Fibroblast of gingiva (primary cell): ENCODE data around the gene EID2.
A peak's percentile ranks its signal among the peaks of the same experiment; 100 is the strongest.

Experiments used
- DNase-seq: peaks from one replicate; pipeline ENCODE4 v3.0.0-alpha.2; 2011; ENCODE audit warnings: low read depth

The EID2 gene

DNA sequence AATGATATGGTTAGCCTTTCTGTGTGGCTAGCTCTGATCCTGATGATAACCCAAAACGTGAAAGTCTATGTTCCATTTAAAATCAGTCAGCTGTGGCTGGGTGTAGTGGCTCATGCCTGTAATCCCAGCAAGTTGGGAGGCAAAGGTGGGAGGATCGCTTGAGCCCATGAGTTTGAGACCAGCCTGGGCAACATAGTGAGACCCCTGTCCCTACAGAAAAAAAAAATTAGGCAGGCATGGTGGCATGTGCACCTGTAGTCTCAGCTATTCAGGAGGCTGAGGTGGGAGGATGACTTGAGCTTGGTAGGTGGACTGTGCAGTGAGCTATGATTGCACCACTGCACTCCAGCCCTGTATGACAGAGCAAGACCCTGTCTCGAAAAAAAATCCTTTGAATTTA lies 6.2 kb downstream of the EID2 start:
- DNase-seq = no peak

DNA sequence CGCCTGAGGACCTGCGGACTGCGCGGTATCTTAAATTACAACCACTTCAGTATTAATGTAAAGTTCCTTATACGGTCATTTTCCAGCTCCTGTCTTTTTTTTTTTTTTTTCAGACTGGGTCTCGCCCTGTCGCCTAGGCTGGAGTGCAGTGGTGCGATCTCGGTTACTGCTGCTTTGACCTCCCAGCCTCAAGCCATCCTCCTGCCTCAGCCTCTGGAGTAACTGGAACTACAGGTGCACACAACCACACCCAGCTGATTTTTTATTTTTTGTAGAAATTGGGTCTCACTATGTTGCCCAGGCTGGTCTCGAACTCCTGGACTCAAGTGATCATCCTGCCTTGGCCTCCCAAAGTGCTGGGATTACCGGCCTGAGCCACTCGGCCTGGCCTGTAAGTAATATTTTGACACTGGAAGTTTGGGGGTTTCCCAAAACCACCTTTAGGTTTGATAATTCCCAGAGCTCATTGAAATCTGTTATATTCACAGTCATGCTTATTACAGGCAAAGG lies 6.9 kb downstream of the EID2 start:
- no peak for DNase-seq

DNA sequence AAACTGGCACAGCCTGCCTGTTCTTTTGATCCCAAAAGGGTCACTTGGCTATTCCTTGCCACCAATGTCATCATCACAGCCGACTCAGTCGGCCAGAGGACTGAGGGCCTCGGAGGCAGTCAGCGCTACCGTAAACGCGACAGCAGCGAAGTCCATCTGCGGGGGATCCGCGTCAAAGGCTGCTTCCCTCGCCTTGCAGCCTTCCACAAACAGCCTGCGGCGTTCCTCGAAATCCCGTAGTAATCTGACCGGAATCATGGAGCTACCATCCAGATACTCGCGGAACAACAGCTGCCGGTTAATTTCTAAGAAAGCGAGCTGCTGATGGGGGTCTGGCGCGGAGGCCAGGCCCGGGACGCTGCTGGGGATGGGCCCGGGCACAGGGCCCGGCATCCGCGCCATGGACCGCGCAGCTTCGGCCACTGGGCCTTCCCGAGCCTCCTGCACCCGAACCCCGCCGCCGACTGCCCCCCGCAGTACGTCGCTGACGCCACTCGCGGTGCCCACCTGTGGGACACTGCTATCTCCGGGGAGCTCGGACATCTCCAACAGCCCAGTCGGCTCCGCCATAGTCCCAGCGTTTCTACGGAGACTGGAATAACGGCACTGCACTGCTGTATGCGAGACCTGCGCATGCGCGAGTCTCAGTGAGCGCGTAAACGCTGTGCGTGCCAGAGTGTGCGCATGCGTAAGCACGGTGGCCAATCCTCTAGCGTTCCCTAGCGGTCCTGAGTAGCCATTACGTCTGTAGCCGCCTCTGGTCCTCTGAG lies 7.5 kb downstream of the EID2 start, which contains the start of gene EID2B:
Gene EID2B (minus strand): TSS at position 620 of the 770 bp plus-strand sequence. CDS start 50 bp downstream, at position 570.
- DNase-seq = peak; percentile 89

DNA sequence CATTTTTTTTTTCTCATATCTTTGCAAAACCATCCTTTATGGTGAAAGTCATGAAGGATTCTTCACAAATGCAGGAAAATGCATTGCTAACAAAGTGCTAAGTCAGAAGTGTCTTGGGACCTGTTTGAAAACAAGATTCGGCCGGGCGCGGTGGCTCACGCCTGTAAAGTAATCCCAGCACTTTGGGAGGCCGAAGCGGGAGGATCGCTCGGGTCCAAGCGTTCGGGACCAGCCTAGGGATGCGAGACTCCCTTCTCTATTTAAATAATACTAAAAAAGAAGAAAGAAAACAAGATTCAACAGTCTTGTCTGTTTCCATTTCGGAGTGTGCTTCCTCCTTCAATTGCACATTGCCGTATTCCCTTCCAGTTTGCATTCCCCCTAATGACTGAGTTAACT lies 8.1 kb downstream of the EID2 start:
- DNase-seq = no peak

DNA sequence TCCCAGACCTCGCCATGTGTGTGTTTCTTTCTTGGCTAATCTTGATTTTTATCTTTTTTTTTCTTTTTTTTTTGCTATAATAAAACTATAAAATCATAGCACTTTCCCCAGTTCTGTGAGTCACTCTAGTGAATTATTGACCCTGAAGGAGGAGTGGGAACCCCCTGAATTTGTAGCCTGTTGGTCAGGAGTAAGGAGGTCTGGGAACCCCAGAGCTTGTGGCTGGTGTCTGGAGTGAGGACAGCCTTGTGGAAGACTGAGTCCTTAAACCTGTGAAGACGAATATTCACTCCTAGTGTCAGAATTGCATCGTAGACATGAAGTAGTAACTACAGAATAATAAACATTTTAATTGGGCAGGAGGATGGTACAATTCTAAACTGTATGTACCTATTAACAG lies 14.8 kb downstream of the EID2 start:
- DNase-seq = no peak

DNA sequence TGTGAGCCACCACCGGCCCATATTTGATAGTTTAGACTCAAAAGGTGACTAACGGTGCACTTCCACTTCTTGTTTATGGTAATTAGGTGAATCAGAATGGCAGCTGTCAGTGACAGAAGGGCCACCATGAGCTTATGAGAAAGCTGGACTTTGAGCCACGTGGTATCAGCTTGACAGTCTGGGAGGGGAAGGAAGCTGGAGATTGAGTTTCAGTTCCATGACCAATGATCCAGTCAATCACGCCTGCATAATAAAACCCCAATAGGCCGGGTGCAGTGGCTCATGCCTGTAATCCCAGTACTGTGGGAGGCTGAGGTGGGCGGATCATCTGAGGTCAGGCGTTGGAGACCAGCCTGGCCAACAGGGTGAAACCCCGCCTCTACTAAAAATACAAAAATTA lies 15.5 kb downstream of the EID2 start:
- no peak for DNase-seq

DNA sequence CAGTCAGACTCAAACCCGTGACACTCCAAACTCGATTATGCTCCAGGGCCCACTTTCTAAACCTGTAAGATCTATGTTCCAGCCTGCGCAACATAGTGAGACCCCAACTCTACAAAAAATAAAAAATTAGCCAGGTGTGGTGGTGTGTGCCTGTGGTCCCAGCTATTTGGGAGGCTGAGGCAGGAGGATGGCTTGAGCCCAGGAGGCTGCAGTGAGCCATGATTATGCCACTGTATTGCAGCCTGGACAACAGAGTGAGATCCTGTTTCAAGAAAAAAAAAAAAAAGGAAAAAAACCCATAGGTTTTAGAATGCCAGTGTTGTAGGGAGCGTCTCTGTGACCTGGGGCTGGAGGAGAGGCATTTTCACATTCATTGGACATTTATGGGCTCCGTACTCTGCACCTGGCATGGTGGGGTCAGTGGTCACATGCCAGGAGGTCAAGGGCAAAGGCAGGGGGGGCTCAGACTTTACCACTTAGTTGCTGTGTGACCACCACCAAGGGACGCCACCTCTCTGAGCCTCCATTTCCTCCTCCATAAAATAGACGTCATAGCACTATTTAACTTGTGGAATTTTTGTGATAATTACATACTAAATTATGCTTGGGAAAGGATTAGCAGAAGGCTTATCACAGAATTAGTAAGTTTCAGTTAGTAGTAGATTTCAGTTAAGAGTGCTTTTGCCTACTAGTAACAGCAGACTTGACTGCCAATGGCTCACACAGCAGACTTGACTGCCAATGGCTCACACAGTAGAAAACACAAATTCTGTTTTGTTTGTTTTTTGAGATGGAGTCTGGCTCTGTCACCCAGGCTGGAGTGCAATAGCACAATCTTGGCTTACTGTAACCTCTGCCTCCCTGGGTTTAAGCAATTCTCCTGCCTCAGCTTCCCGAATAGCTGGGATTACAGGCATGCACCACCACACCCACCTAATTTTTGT lies 19.1 kb downstream of the EID2 start:
- no peak for DNase-seq

DNA sequence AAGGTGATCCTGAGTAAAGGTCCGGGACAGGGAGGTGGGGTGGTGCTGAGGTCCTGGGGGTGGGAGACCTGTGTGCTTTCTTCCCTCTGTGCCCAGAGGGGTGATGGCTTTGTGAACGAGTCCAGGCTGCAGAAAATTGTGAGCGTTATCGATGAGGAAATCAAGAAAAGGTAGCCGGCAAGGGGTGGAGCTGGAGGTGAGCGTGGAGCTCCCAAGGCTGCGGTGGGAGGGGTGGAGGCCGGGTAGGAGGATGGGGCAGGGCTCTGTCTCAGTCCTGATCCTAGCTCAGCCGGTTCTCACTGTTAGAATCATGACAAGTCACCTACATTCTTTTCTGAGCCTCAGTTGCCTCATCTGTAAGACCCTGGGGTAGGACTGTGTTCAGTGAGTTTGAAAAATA lies 21.0 kb downstream of the EID2 start:
- DNase-seq = no peak

DNA sequence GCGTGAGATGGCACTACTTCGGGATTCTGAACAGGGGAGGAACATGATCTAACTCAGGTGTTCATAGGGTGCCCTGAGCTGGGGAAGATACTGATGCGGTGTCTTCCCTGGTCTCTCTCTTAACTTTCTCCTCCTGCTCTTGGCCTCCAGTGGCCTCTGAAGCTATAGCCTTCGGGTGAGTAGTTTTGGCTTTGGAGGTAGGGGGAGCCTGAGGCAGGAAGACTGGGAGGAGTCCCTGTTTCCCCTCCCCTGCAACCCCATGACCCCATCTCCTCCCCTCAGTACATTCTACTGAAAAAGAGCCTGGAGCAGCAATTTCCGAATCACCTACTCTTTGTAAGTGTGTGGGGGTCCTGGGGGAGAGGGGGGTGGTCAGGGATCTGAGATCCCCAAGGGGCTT lies 21.5 kb downstream of the EID2 start:
- DNase-seq = no peak

DNA sequence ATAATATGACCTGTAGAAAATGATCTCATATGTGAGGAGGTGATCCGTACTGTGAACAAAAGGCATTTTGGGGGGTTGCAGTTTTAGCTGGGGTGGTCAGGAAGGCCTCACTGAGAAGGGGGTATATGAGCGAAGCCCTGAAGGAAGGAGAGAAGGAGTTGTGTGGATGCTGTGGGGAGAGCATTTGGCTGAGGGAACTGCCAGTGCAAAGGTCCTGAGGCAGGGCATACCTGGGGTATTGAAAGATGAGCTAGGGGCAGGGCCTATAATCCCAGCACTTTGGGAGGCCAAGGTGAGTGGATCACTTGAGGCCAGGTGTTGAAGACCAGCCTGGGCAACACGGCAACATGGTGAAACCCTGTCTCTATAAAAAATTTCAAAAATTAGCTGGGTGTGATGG lies 22.5 kb downstream of the EID2 start:
- DNase-seq = no peak

DNA sequence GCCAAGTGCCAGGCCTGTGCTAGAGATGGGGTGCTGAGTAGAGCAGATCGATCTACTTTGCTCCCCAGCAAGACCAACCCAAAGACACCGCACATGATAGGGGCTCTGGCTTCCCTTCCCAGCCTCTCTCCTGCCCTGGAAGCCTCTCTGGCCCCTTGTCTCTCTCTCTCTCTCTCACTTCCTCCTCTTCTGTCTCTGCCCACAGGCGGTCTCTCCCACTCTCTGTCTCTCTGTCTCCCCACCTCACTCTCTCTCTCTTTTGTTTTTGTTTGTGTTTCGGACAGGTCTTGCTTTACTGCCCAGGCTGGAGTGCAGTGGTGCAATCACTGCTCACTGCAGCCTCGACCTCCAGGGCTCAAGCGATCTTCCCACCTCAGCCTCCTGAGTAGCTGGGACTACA lies 23.7 kb downstream of the EID2 start:
- no peak for DNase-seq

DNA sequence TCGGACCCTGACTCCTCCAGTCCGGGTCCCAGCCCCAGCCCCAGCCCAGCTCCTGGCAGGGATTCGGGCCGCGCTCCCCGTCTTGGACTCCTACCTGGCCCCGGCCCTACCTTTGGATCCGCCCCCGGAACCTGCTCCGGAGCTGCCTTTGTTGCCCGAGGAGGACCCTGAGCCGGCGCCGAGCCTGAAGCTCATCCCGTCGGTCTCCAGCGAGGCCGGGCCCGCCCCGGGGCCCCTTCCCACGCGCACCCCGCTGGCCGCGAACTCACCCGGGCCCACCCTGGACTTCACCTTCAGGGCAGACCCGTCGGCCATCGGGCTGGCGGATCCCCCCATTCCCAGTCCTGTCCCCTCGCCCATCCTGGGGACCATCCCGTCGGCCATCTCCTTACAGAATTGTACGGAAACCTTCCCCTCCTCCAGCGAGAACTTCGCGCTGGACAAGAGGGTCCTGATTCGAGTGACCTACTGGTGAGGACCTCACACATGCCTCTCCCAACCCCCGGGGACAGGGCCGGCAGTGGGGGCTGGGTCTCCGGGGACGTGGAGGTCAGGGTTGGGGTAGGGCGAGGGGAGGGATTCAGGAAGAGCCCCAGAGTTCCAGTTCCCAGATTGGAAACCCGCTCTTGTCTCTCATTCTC lies 24.3 kb downstream of the EID2 start:
- DNase-seq = no peak

DNA sequence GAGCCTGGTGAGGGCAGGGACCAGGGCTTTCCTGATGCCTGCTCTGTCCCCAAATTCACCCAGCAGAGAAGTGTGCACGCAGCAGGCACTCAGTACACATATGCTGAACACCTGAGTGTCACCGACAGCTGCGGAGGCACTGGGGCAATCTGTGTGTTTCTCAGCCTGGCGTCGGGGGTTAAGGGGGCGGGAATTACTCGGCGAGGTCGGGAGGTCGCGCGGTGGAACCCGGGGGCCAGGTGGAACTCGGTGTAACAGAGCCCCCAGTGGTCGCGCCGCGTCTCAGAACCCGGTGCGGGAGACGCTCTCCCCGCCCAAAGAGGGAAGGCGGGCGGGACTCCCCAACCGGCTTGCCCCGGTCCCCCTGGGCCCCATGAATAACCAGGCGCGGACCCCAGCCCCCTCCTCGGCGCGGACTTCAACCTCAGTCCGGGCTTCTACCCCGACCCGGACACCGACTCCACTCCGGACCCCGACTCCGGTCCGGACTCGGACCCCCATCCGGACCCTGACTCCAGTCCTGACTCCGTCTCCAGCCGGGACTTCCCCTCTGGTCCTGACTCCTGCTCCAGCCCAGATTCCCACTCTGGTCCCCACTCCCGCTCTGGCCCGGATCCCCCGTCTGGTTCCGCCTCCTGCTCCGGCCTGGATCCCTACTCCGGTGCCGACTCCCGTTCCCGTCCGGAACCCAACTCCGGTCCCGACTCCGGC lies 25.0 kb downstream of the EID2 start, which contains the start of gene SELENOV:
Gene SELENOV (plus strand): TSS at position 300 of the 711 bp plus-strand sequence. CDS start 74 bp downstream, at position 374.
- DNase-seq = no peak

DNA sequence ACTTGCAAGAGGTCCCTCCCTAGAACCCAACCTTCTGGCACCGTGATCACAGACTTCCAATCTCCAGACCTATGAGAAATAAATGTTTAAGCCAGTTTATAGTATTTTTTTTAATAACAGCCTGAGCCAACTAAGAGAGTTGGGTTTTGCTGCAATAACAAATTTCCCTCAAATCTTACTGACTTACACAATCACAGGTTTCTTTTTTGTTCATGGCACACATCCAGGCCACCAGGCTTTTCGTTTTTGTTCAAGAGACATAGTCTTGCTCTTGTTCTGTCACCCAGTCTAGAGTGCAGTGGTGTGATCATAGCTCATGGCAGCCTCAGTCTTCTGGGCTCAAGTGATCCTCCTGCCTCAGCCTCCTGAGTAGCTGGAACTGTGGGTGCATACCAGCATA lies 27.0 kb downstream of the EID2 start:
- DNase-seq = no peak

DNA sequence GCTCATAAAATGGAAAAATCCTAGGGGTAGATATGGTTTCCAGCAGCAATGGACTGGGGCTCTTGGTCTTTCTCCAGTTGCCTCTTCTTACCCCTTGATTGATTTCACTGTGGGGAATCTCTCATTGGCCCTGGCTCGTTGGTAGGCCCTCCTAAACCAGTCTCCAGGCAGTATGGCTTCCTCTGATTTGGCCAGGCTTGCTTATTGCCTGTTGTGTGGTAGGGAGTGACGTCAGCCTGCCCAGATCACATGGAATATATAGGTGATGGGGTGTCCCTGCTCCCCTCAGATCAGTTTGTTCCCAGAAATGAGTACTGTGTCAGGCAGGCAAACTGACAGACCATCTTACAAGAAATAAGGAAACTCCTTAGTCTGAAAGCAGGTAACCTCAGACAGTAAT lies 30.7 kb downstream of the EID2 start:
- no peak for DNase-seq

DNA sequence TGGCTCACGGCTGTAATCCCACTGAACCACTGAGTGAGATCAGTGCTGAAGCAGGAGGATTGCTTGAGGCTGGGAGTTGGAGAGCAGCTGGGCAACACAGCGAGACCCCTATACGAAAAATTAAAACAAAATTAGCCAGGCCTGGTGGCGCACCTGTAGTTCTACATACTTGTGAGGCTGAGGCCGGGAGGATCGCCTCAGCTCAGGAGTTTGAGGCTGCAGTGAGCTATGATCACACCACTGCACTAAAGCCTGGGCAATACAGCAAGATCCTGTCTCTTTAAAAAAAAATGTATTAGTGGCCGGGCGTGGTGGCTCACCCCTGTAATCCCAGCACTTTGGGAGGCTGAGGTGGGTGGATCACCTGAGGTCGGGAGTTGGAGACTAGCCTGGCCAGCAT lies 31.3 kb downstream of the EID2 start:
- no peak for DNase-seq

DNA sequence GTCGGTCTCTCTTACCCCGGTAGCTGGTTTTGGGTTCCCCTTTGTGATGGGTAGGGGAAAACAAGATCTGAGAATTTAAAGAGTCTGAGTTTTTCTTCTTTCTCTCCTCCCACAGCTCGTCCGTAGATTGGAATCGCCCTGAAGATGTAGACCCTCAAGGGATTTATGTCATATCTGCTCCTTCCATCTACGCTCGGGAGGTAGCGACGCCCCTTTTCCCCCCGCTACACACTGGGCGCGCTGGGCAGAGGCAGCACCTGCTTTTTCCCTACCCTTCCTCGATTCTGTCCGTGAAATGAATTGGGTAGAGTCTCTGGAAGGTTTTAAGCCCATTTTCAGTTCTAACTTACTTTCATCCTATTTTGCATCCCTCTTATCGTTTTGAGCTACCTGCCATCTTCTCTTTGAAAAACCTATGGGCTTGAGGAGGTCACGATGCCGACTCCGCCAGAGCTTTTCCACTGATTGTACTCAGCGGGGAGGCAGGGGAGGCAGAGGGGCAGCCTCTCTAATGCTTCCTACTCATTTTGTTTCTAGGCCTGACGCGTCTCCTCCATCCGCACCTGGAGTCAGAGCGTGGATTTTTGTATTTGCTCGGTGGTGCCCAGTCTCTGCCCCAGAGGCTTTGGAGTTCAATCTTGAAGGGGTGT lies 32.1 kb downstream of the EID2 start:
- DNase-seq = no peak

DNA sequence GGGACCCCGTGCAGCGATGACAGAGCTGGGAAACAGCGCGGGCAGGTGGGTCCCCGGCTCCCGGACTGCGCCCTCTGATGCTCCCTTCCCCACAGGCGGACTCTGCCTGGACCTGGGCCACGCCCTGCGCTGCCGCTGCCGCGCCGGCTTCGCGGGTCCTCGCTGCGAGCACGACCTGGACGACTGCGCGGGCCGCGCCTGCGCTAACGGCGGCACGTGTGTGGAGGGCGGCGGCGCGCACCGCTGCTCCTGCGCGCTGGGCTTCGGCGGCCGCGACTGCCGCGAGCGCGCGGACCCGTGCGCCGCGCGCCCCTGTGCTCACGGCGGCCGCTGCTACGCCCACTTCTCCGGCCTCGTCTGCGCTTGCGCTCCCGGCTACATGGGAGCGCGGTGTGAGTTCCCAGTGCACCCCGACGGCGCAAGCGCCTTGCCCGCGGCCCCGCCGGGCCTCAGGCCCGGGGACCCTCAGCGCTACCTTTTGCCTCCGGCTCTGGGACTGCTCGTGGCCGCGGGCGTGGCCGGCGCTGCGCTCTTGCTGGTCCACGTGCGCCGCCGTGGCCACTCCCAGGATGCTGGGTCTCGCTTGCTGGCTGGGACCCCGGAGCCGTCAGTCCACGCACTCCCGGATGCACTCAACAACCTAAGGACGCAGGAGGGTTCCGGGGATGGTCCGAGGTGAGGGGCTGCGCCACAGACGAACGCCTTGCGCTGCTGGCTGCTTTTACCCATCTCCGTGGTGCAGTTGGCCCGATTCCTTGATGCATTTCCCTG lies 32.8 kb downstream of the EID2 start:
- peak; percentile 36 for DNase-seq

DNA sequence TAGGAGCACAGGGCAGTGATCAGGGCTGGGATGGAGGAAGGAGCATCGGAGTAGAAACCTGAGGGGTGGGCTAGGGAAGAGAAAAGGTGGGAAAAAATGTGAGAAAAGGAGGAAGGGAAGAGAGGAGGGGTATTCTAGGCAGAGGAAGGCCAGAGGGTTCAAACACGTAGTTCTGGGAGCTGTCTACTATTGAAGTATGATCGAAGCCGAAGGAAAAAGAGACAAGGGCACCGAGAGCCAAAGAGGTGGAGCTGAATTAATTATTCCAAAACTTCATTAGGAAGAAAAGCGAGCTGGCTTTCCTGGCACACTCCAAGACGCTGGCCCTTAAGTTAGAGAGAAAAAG lies 33.4 kb downstream of the EID2 start:
- DNase-seq = no peak

DNA sequence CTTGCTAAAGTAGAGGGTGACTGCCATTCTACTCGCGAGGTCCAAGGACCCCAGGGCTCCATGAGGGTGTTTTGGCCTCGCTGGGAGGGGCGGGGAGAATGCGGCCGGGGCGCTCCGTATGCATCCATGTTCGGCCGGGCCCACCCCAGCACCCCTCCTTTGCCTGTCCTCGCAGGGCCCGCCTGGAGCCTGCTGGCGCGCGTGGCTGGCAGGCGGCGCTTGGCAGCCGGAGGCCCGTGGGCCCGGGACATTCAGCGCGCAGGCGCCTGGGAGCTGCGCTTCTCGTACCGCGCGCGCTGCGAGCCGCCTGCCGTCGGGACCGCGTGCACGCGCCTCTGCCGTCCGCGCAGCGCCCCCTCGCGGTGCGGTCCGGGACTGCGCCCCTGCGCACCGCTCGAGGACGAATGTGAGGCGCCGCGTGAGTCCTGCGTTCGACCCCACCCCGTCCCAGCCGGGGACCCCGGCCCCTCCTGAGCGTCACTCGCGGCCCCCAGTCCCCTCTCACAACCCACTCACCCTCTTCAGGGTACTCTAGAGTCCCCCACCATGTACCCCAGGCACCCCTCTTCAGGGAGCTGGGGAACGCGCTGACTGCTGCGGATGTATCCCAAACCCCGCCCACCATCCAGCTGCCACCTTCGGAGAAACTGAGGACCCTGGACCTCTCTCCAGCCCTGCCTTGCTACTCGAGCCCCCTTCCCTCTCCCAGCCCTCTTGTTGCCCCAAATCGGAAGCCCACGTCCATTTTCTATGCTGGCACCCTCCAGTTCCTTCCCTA lies 37.1 kb downstream of the EID2 start:
- DNase-seq = peak; percentile 52
